ENCODE results near the gene NT5DC4.

NT5DC4 gene

GRCh38 chr2:112709703-112710102 lies 11.1 kb upstream of the NT5DC4 start:
- H3K4me3 ChIP-seq (ENCODE audit: low read depth, low read length) = no peak overlapping the region
- TF ChIP-seq CTCF (conservative IDR thresholded peaks at IDR 0.05; ENCODE audit: low read depth, low read length) = no peak
- no peak for DNase-seq (ENCODE audit: low read depth)

- no peak for DNase-seq (ENCODE audit: low read depth)
- no peak overlapping the region for H3K4me3 ChIP-seq (ENCODE audit: low read depth, low read length)
- no peak for TF ChIP-seq CTCF (conservative IDR thresholded peaks at IDR 0.05; ENCODE audit: low read depth, low read length)
Observed at GRCh38 chr2:112710956-112711750, 9.7 kb upstream of the NT5DC4 start.

GRCh38 chr2:112712465-112712864 lies 8.4 kb upstream of the NT5DC4 start:
- no peak for TF ChIP-seq CTCF (conservative IDR thresholded peaks at IDR 0.05; ENCODE audit: low read depth, low read length)
- H3K4me3 ChIP-seq (ENCODE audit: low read depth, low read length) = no peak overlapping the region

GRCh38 chr2:112712903-112713584 lies 7.8 kb upstream of the NT5DC4 start:
- DNase-seq (ENCODE audit: low read depth) = peak; percentile 61
- no peak overlapping the region for H3K4me3 ChIP-seq (ENCODE audit: low read depth, low read length)
- no peak for TF ChIP-seq CTCF (conservative IDR thresholded peaks at IDR 0.05; ENCODE audit: low read depth, low read length)

More at GRCh38 chr2:112712465-112712864, 8.4 kb upstream of the NT5DC4 start:
- DNase-seq (ENCODE audit: low read depth) = no peak

- DNase-seq (ENCODE audit: low read depth) = no peak
- no peak overlapping the region for H3K4me3 ChIP-seq (ENCODE audit: low read depth, low read length)
- TF ChIP-seq CTCF (conservative IDR thresholded peaks at IDR 0.05; ENCODE audit: low read depth, low read length) = no peak
Observed at GRCh38 chr2:112713585-112713925, 7.3 kb upstream of the NT5DC4 start.

GRCh38 chr2:112713926-112714325 lies 6.9 kb upstream of the NT5DC4 start:
- DNase-seq (ENCODE audit: low read depth) = no peak
- H3K4me3 ChIP-seq (ENCODE audit: low read depth, low read length) = no peak overlapping the region
- TF ChIP-seq CTCF (conservative IDR thresholded peaks at IDR 0.05; ENCODE audit: low read depth, low read length) = no peak
